Retinal pigment epithelial cell (primary cell): Measurements from ENCODE around the gene FAM180A.

Source experiments
- DNase-seq: peaks from one replicate; pipeline ENCODE4 v3.0.0-alpha.2; 2010; ENCODE audit warnings: low read depth
- H3K4me3 ChIP-seq: 2 replicates; pipeline ENCODE4 v1.5.1; 2011; ENCODE audit warnings: mild to moderate bottlenecking, low read length, control low read depth, moderate library complexity
- CTCF ChIP-seq: conservative IDR thresholded peaks from 2 replicates; pipeline ENCODE4 v1.5.1; 2011; ENCODE audit warnings: low read depth, low read length, control low read depth, inconsistent platforms

Gene FAM180A

GRCh38 chr7:135709508-135709907, 39.1 kb downstream of the FAM180A start:
- TF ChIP-seq CTCF, result no peak
- DNase-seq, result no peak
- H3K4me3 ChIP-seq, result no peak overlapping the region

- no peak for TF ChIP-seq CTCF
- DNase-seq, result no peak
- no peak overlapping the region for H3K4me3 ChIP-seq
Measured at GRCh38 chr7:135708041-135708440, 40.6 kb downstream of the FAM180A start.

- H3K4me3 ChIP-seq, result no peak overlapping the region
- no peak for TF ChIP-seq CTCF
- DNase-seq, result no peak
Measured at GRCh38 chr7:135707570-135707966, 41.0 kb downstream of the FAM180A start.

- TF ChIP-seq CTCF, result no peak
- no peak for DNase-seq
- H3K4me3 ChIP-seq, result no peak overlapping the region
Measured at GRCh38 chr7:135706858-135707569, 41.6 kb downstream of the FAM180A start.

- no peak overlapping the region for H3K4me3 ChIP-seq
- DNase-seq, result no peak
- no peak for TF ChIP-seq CTCF
Measured at GRCh38 chr7:135706038-135706742, 42.4 kb downstream of the FAM180A start.

- TF ChIP-seq CTCF, result no peak
- no peak overlapping the region for H3K4me3 ChIP-seq
- no peak for DNase-seq
Measured at GRCh38 chr7:135704698-135705097, 43.9 kb downstream of the FAM180A start.

- DNase-seq, result no peak
- TF ChIP-seq CTCF, result peak; percentile 51
- H3K4me3 ChIP-seq, result no peak overlapping the region
Measured at GRCh38 chr7:135704074-135704473, 44.5 kb downstream of the FAM180A start.
